Measurements from ENCODE around the gene RPTOR. TPM values are rescaled to one million over a fixed set of nuclear protein-coding genes. Genes with fewer than 3 reads are reported as not detected.

The RPTOR gene
- polyA plus RNA-seq, 1 donor (not counting 4 experiments of a cell fraction or from before 2014, with no cell fraction given): 4.0 TPM

DNA sequence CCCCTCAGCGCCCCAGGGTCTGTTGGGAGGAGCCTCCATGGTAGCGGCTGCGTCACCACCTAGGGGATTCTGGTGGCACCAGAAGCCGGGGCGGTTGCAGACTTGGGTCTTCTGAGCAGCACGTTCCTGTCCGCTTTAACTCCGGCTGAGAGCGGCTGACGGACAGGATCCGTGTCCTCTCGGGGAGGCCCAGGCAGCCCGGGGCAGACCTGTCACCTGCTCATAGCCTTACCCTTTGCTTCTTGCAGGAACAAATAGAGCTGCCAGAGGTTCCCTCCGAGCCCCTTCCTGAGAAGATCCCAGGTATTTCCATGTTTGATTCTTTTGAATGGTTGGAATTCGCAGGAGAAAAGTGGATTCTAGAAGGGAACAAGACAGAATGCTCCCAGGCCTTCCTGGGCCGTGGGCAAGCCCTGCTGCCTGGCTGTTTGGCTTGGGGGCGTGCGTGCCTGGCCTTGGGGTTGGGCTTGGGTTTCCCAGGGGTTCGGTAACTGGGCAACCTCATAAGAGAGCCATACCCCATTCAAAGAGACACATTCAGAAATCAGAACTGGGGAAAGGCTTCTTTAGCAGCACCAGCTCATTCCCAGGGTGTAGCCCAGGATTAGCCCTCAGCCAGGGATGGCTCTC is 453.6 kb downstream of the RPTOR start:
- no peak for FAIRE-seq

DNA sequence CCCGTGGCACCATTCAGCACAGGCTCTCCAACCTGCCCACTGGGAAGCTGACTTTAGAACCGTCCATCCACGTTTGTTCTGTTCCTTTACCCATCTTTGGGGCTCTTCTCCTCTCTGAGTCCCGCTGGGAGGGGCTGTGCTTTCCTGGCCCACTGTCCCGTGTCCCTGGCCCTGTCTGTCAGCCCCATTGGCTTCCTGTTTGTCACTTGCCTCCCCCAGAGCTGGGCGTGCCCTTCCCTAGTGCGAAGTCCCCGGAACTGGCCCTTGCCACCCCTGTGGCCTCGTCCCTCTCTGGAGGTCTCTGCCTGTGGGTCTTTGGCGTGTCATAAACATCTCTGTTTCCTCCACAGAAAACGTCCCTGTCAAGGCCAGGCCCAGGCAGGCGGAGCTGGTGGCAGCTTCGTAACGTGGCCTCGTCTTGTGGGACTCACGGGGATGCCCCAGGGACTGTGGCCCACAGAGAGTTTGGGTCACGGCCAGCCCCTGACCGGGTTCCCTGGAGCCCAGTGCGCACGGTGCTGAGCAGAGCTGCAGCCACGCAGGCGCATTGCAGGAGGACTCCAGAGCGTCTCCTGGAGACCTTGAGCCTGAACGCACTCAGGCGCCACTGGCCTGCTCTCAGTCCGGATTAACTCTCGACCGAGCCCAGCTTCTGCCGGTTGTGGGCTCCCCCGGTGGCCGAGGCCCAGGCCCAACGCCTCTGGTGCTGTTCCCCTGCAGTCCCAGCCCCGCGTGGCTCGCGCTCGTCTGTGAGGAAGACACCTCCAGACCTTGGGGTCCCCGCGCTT is 454.3 kb downstream of the RPTOR start:
- Histone ChIP-seq H3K9me3 (ENCODE audit: control insufficient read depth, low read depth, low read length) (no peaks in the 10 kb centered on the region), H3K4me2 (ENCODE audit: control insufficient read depth, extremely low read depth, insufficient read depth, low read depth, low read length) (no peak overlapping the region), H3K9ac (ENCODE audit: control insufficient read depth, extremely low read depth, insufficient read depth, low read length) (no peak overlapping the region), H2AFZ (ENCODE audit: control insufficient read depth, low read length) (no peak overlapping the region), H3K27ac (ENCODE audit: control insufficient read depth, insufficient read depth, low read length) (no peak overlapping the region), H3K27me3 (ENCODE audit: control insufficient read depth, extremely low read depth, insufficient read depth, low read length) (peaks cover 11% of the 10 kb centered on the region), H3K4me1 (ENCODE audit: control insufficient read depth, extremely low read depth, insufficient read depth, low read length) (peaks cover 13% of the 10 kb centered on the region), H4K20me1 (ENCODE audit: control insufficient read depth, extremely low read depth, insufficient read depth, low read length) (no peaks in the 10 kb centered on the region), H3K4me3 (ENCODE audit: control insufficient read depth in 2 of 3, extremely low read depth in 1 of 3, insufficient read depth in 2 of 3, low read depth in 1 of 3, low read length in 3 of 3) (no peak overlapping the region), H3K79me2 (ENCODE audit: control insufficient read depth, insufficient read depth, low read length) (no peaks in the 10 kb centered on the region), H3K9me1 (ENCODE audit: control insufficient read depth, extremely low read depth, insufficient read depth, low read length) (no peaks in the 10 kb centered on the region), H3K36me3 (ENCODE audit: control insufficient read depth in 2 of 2, extremely low read depth in 1 of 2, insufficient read depth in 2 of 2, low read length in 2 of 2) (peaks cover 18 to 24% of the 10 kb centered on the region in 2 experiments)
- dilution Hi-C loops (cut with MboI; ENCODE audit: extremely low pct_ligation_motif_present, low sequenced_read_pairs): no loop called here
- no peak for FAIRE-seq
- TF ChIP-seq, protein P1, sequence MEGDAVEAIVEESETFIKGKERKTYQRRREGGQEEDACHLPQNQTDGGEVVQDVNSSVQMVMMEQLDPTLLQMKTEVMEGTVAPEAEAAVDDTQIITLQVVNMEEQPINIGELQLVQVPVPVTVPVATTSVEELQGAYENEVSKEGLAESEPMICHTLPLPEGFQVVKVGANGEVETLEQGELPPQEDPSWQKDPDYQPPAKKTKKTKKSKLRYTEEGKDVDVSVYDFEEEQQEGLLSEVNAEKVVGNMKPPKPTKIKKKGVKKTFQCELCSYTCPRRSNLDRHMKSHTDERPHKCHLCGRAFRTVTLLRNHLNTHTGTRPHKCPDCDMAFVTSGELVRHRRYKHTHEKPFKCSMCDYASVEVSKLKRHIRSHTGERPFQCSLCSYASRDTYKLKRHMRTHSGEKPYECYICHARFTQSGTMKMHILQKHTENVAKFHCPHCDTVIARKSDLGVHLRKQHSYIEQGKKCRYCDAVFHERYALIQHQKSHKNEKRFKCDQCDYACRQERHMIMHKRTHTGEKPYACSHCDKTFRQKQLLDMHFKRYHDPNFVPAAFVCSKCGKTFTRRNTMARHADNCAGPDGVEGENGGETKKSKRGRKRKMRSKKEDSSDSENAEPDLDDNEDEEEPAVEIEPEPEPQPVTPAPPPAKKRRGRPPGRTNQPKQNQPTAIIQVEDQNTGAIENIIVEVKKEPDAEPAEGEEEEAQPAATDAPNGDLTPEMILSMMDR (optimal IDR thresholded peaks at IDR 0.05 in 1 of 3, IDR thresholded peaks at IDR 0.05 in 1 of 3, conservative IDR thresholded peaks at IDR 0.05 in 1 of 3; ENCODE audit: extremely low read depth in 1 of 3, insufficient read depth in 2 of 3, low read length in 3 of 3): no peak
- no peak for TF ChIP-seq EZH2 (IDR thresholded peaks at IDR 0.05; ENCODE audit: low read length)
- DNase-seq (ENCODE audit: low read depth, low spot score): no peak

More for the DNA sequence above, 453.6 kb downstream of the RPTOR start:
- H3K9ac ChIP-seq (ENCODE audit: control insufficient read depth, extremely low read depth, insufficient read depth, low read length): no peak overlapping the region
- dilution Hi-C loops (cut with MboI; ENCODE audit: extremely low pct_ligation_motif_present, low sequenced_read_pairs): no loop called here
- no peaks in the 10 kb centered on the region for H3K9me3 ChIP-seq (ENCODE audit: control insufficient read depth, low read depth, low read length)
- H3K4me2 ChIP-seq (ENCODE audit: control insufficient read depth, extremely low read depth, insufficient read depth, low read depth, low read length): no peak overlapping the region
- peaks cover 4% of the 10 kb centered on the region for H3K27me3 ChIP-seq (ENCODE audit: control insufficient read depth, extremely low read depth, insufficient read depth, low read length)
- H3K27ac ChIP-seq (ENCODE audit: control insufficient read depth, insufficient read depth, low read length): no peak overlapping the region
- H3K36me3 ChIP-seq (ENCODE audit: control insufficient read depth in 2 of 2, extremely low read depth in 1 of 2, insufficient read depth in 2 of 2, low read length in 2 of 2): peaks cover 18 to 24% of the 10 kb centered on the region in 2 experiments
- H3K4me3 ChIP-seq (ENCODE audit: control insufficient read depth in 2 of 3, extremely low read depth in 1 of 3, insufficient read depth in 2 of 3, low read depth in 1 of 3, low read length in 3 of 3): no peak overlapping the region
- no peaks in the 10 kb centered on the region for H4K20me1 ChIP-seq (ENCODE audit: control insufficient read depth, extremely low read depth, insufficient read depth, low read length)
- peaks cover 3% of the 10 kb centered on the region for H3K79me2 ChIP-seq (ENCODE audit: control insufficient read depth, insufficient read depth, low read length)
- H3K4me1 ChIP-seq (ENCODE audit: control insufficient read depth, extremely low read depth, insufficient read depth, low read length): peaks cover 18% of the 10 kb centered on the region
- no peak overlapping the region for H2AFZ ChIP-seq (ENCODE audit: control insufficient read depth, low read length)
- DNase-seq (ENCODE audit: low read depth, low spot score): no peak
- no peaks in the 10 kb centered on the region for H3K9me1 ChIP-seq (ENCODE audit: control insufficient read depth, extremely low read depth, insufficient read depth, low read length)
- TF ChIP-seq EZH2 (IDR thresholded peaks at IDR 0.05; ENCODE audit: low read length): no peak
- TF ChIP-seq, protein P1 (optimal IDR thresholded peaks at IDR 0.05 in 1 of 3, IDR thresholded peaks at IDR 0.05 in 1 of 3, conservative IDR thresholded peaks at IDR 0.05 in 1 of 3; ENCODE audit: extremely low read depth in 1 of 3, insufficient read depth in 2 of 3, low read length in 3 of 3): no peak

All from keratinocyte (primary cell).